HepG2 (cell line): ENCODE results near the gene ZBTB22. TPM values are rescaled to one million over a fixed set of nuclear protein-coding genes. Genes with fewer than 3 reads are reported as not detected.

Experiments used
- AHR ChIP-seq: IDR thresholded peaks from 2 replicates; pipeline ENCODE4 v1.6.1; 2018; ENCODE audit warnings: missing genetic modification reagents, missing compliant biosample characterization
- CHD2 ChIP-seq: IDR thresholded peaks from 2 replicates; pipeline ENCODE4 v1.6.1; 2011; ENCODE audit warnings: low read depth, low read length, improper control_type of control experiment
- FOXA1 ChIP-seq, 2 experiments: fragments of 450-650 bp in 1 of 2; sonication (generic) in 1 of 2; formaldehyde crosslinking in 1 of 2; IDR thresholded peaks; 2 replicates each; pipeline versions ENCODE4 v1.4.0 to v1.6.1; 2016 to 2020; ENCODE audit warnings: missing genetic modification reagents in 1 of 2
- KLF13 ChIP-seq: sonication (generic); formaldehyde crosslinking; IDR thresholded peaks from 2 replicates; pipeline ENCODE4 v1.4.0; 2020; ENCODE audit warnings: mild to moderate bottlenecking, missing genetic modification reagents
- NCOA2 ChIP-seq: sonication (generic); formaldehyde crosslinking; IDR thresholded peaks from 2 replicates; pipeline ENCODE4 v1.8.0; 2022; ENCODE audit warnings: inconsistent platforms
- PPARG ChIP-seq: conservative IDR thresholded peaks from 2 replicates; pipeline ENCODE4 v1.6.1; 2016; ENCODE audit warnings: missing biosample characterization, missing genetic modification reagents
- RFXAP ChIP-seq: sonication (generic); formaldehyde crosslinking; IDR thresholded peaks from 2 replicates; pipeline ENCODE4 v1.4.0; 2020; ENCODE audit warnings: missing genetic modification reagents, borderline replicate concordance
- SATB2 ChIP-seq: sonication (generic); formaldehyde crosslinking; IDR thresholded peaks from 2 replicates; pipeline ENCODE4 v1.5.0; 2020; ENCODE audit warnings: missing genetic modification reagents
- ZNF232 ChIP-seq: sonication (generic); formaldehyde crosslinking; IDR thresholded peaks from 2 replicates; pipeline ENCODE4 v1.4.0; 2020; ENCODE audit warnings: missing genetic modification reagents, borderline replicate concordance
- ZNF296 ChIP-seq: sonication (generic); formaldehyde crosslinking; conservative IDR thresholded peaks from 2 replicates; pipeline ENCODE4 v1.5.0; 2020; ENCODE audit warnings: mild to moderate bottlenecking, missing genetic modification reagents
- ZNF446 ChIP-seq: sonication (generic); formaldehyde crosslinking; IDR thresholded peaks from 2 replicates; pipeline ENCODE4 v1.5.0; 2020; ENCODE audit warnings: mild to moderate bottlenecking, missing genetic modification reagents
- ZNF460 ChIP-seq: sonication (generic); formaldehyde crosslinking; IDR thresholded peaks from 2 replicates; pipeline ENCODE4 v1.5.1; 2020; ENCODE audit warnings: missing genetic modification reagents, mild to moderate bottlenecking, borderline replicate concordance
- ZNF619 ChIP-seq: sonication (generic); formaldehyde crosslinking; IDR thresholded peaks from 2 replicates; pipeline ENCODE4 v1.4.0; 2020; ENCODE audit warnings: mild to moderate bottlenecking, missing genetic modification reagents
- ZNF704 ChIP-seq: sonication (generic); formaldehyde crosslinking; IDR thresholded peaks from 2 replicates; pipeline ENCODE4 v1.8.1; 2023; ENCODE audit warnings: mild to moderate bottlenecking, inconsistent platforms, moderate library complexity, missing genetic modification reagents, borderline replicate concordance
- polyA plus RNA-seq, 8 experiments: library from polyadenylated mRNA; depleted of rRNA in 3 of 8; stranded (reverse) in 7 of 8; unstranded in 1 of 8; fragments of >200 nt; fragmentation: Illumina TruSeq in 4 of 8; extraction: Trizol in 4 of 8; gene quantifications; 2 replicates each; pipeline versions ENCODE4 v1.2.1 to v1.2.3, GENCODE V29; 2011 to 2016; ENCODE audit warnings: low read depth in 4 of 8, missing spikeins in 1 of 8, mixed read lengths in 1 of 8; ENCODE audit not compliant: insufficient read depth in 1 of 8
- total RNA-seq, 5 experiments: library from RNA; depleted of rRNA; stranded (reverse); fragments of >200 nt; fragmentation: Illumina TruSeq; extraction: Trizol; gene quantifications; 2 replicates each; pipeline ENCODE4 v1.2.3, GENCODE V29; 2016; ENCODE audit warnings: low read depth in 1 of 5
- TF ChIP-seq, protein P1 (sequence below): sonication (generic); formaldehyde crosslinking; IDR thresholded peaks from 2 replicates; pipeline ENCODE4 v1.4.0; 2020; ENCODE audit warnings: missing genetic modification reagents
- TF ChIP-seq, protein P2 (sequence below): IDR thresholded peaks from 2 replicates; pipeline ENCODE4 v1.6.1; 2016; ENCODE audit warnings: mild to moderate bottlenecking, missing biosample characterization, missing genetic modification reagents
- TF ChIP-seq, protein P3 (sequence below): sonication (generic); formaldehyde crosslinking; IDR thresholded peaks from 2 replicates; pipeline ENCODE4 v1.4.0; 2020; ENCODE audit warnings: mild to moderate bottlenecking, missing genetic modification reagents
- TF ChIP-seq, protein P4 (sequence below): sonication (generic); formaldehyde crosslinking; IDR thresholded peaks from 2 replicates; pipeline ENCODE4 v1.4.0; 2020; ENCODE audit warnings: missing genetic modification reagents, low read depth, mild to moderate bottlenecking, borderline replicate concordance

ZBTB22 gene
- total and polyA plus RNA-seq, 2 of the 13 experiments (the other 11 are each of a cell fraction or from before 2014, with no cell fraction given) = 8.0 to 10.6 TPM

DNA sequence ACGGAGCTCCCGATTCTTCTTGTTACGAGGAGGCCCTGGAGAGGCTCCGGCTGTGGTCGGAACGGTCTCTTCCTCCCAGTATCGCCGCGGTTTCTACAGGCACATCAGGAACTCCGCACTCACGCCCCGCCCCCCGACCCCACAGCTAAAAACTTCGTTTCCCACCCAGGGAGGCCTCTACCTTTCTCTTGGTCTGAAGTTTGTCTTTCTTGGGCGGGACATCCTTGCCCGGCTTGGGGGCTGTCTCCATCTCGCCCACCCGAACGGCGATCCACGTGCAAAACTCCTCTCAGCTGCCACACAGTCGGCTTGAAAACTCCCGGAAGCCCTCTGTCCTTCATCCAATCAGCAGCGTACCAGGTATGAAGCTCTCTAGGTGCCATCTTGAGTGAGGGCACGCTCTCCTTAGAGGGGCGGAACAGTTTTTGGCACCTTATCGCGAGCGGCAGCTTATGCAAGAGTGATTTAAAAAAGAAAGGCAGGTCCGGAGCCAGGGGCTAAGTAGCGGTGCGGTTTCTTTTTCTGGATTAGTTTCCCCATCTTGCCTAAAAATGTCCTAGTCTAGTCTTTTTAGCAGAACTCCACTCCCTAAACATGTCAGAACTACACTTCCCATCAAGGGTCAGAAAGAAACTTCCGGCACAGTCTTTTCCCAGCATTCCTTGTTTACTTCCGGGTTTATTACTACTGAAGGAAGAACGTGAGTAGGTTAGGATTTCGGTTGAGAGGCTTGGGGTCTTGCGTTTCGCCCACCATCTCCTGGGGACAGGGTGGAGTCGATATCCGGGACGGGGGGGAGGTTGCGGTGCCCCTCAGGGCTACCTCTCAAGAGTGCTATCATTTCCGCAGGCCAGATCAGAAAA, 28.4 kb downstream of the ZBTB22 start, which contains the start of the genes PFDN6 and WDR46 (continued):
- TF ChIP-seq, protein P1, sequence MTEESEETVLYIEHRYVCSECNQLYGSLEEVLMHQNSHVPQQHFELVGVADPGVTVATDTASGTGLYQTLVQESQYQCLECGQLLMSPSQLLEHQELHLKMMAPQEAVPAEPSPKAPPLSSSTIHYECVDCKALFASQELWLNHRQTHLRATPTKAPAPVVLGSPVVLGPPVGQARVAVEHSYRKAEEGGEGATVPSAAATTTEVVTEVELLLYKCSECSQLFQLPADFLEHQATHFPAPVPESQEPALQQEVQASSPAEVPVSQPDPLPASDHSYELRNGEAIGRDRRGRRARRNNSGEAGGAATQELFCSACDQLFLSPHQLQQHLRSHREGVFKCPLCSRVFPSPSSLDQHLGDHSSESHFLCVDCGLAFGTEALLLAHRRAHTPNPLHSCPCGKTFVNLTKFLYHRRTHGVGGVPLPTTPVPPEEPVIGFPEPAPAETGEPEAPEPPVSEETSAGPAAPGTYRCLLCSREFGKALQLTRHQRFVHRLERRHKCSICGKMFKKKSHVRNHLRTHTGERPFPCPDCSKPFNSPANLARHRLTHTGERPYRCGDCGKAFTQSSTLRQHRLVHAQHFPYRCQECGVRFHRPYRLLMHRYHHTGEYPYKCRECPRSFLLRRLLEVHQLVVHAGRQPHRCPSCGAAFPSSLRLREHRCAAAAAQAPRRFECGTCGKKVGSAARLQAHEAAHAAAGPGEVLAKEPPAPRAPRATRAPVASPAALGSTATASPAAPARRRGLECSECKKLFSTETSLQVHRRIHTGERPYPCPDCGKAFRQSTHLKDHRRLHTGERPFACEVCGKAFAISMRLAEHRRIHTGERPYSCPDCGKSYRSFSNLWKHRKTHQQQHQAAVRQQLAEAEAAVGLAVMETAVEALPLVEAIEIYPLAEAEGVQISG (CRISPR knock-in tag) = peak; percentile 84
- TF ChIP-seq ZNF232 (no peak; the same call in 1 of the 2 replicates), NCOA2 (CRISPR knock-in tag) (0 out of 2 replicates have a peak, but pooled peaks have one; percentile 26), FOXA1 (IDR thresholded peaks at IDR 0.05) (no peak), FOXA1 (CRISPR knock-in tag; IDR thresholded peaks at IDR 0.05) (peak; percentile 88), RFXAP (CRISPR knock-in tag) (0 out of 2 replicates have a peak, but pooled peaks have one; percentile 25), ZNF296 (CRISPR knock-in tag) (no peak), ZNF460 (no peak), CHD2 (peak; percentile 87), ZNF619 (0 out of 2 replicates have a peak, but pooled peaks have one; percentile 34), KLF13 (CRISPR knock-in tag) (no peak), AHR (CRISPR knock-in tag) (peak; percentile 20; the same call in 1 of the 2 replicates), ZNF446 (CRISPR knock-in tag) (0 out of 2 replicates have a peak, but pooled peaks have one; percentile 22), PPARG (CRISPR knock-in tag) (no peak), SATB2 (CRISPR knock-in tag) (0 out of 2 replicates have a peak, but pooled peaks have one; percentile 45), ZNF704 (peak; percentile 16; the same call in 1 of the 2 replicates)
- TF ChIP-seq, protein P2, sequence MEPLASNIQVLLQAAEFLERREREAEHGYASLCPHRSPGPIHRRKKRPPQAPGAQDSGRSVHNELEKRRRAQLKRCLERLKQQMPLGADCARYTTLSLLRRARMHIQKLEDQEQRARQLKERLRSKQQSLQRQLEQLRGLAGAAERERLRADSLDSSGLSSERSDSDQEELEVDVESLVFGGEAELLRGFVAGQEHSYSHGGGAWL (CRISPR knock-in tag) = peak; percentile 92; the same call in 1 of the 2 replicates
- TF ChIP-seq, protein P3, sequence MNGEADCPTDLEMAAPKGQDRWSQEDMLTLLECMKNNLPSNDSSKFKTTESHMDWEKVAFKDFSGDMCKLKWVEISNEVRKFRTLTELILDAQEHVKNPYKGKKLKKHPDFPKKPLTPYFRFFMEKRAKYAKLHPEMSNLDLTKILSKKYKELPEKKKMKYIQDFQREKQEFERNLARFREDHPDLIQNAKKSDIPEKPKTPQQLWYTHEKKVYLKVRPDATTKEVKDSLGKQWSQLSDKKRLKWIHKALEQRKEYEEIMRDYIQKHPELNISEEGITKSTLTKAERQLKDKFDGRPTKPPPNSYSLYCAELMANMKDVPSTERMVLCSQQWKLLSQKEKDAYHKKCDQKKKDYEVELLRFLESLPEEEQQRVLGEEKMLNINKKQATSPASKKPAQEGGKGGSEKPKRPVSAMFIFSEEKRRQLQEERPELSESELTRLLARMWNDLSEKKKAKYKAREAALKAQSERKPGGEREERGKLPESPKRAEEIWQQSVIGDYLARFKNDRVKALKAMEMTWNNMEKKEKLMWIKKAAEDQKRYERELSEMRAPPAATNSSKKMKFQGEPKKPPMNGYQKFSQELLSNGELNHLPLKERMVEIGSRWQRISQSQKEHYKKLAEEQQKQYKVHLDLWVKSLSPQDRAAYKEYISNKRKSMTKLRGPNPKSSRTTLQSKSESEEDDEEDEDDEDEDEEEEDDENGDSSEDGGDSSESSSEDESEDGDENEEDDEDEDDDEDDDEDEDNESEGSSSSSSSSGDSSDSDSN (CRISPR knock-in tag) = no peak
- TF ChIP-seq, protein P4, sequence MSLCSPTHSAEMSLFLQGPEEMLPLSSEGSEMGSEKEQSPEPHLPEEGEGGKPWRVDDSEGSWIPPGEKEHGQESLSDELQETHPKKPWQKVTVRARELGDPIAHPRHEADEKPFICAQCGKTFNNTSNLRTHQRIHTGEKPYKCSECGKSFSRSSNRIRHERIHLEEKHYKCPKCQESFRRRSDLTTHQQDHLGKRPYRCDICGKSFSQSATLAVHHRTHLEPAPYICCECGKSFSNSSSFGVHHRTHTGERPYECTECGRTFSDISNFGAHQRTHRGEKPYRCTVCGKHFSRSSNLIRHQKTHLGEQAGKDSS = peak; percentile 66; the same call in 1 of the 2 replicates
